HCT116 (cell line): ENCODE data around the gene ZDHHC1. TPM values are rescaled to one million over a fixed set of nuclear protein-coding genes. Genes with fewer than 3 reads are reported as not detected.

Experiments
- ATAC-seq: fragments of 200-7000 bp; cut with Tn5 transposase; 2 replicates; pipeline ENCODE4 v1.9.1; 2020; ENCODE audit warnings: mild to moderate bottlenecking, moderate library complexity
- BruUV-seq: library from RNA; stranded (reverse); fragments of 400-500 nt; replicated peaks from 2 replicates; lab custom pipeline; 2021; lab: Mats Ljungman, UMichigan
- CTCF ChIA-PET: fragments of 300-600 bp; sonication (Branson Sonifier 250); formaldehyde crosslinking; loops from one replicate; lab custom pipeline; 2021; ENCODE audit warnings: antibody characterized with exemption; lab: Charles Lee
- POLR2A ChIA-PET: fragments of 300-600, 350-600 bp; sonication (Branson Sonifier 250); formaldehyde crosslinking; loops from one replicate; lab custom pipeline; 2021; ENCODE audit warnings: antibody characterized with exemption; lab: Charles Lee
- RAD21 ChIA-PET, 2 experiments: fragments of 300-600 bp; sonication (Branson Sonifier 250); formaldehyde crosslinking; loops; one replicate each; lab custom pipeline; 2023; ENCODE audit warnings: low total read pairs in 2 of 2; ENCODE audit not compliant: uncharacterized antibody in 2 of 2, unreplicated experiment in 2 of 2, low non-redundant PET in 1 of 2; lab: Charles Lee
- DNase-seq: peaks from one replicate; pipeline ENCODE4 v3.0.0-alpha.2; 2010; ENCODE audit warnings: low read depth, low spot score
- H2AFZ ChIP-seq: fragments of 200-600 bp; shearing (Covaris generic), sonication (generic); 2 replicates; pipeline ENCODE4 v1.6.1; 2017; ENCODE audit warnings: low read depth, mixed run types, mixed read lengths, antibody characterized with exemption, low read length; ENCODE audit not compliant: poor library complexity, severe bottlenecking
- H3K27ac ChIP-seq: 2 replicates; pipeline ENCODE4 v1.5.1; 2012; ENCODE audit warnings: low read depth, low read length
- H3K27me3 ChIP-seq: fragments of 200-600 bp; sonication (generic); 2 replicates; pipeline ENCODE4 v1.6.1; 2016; ENCODE audit warnings: mixed run types, low read length, mixed read lengths; ENCODE audit not compliant: insufficient read depth
- H3K36me3 ChIP-seq, 2 experiments: fragments of 200-500 bp in 1 of 2; fragments of 200-600 bp in 1 of 2; sonication (Bioruptor generic) in 1 of 2; sonication (generic) in 1 of 2; 2 replicates each; pipeline versions ENCODE4 v1.5.1 to v1.6.1; 2014 to 2016; ENCODE audit warnings: low read length in 2 of 2, inconsistent platforms in 1 of 2, mixed read lengths in 1 of 2, mixed run types in 1 of 2; ENCODE audit not compliant: insufficient read depth in 2 of 2, control insufficient read depth in 1 of 2
- H3K4me1 ChIP-seq, 2 experiments: fragments of 200-600 bp in 1 of 2; sonication (generic) in 1 of 2; 2 replicates each; pipeline versions ENCODE4 v1.5.1 to v1.6.1; 2012 to 2017; ENCODE audit warnings: low read length in 2 of 2, inconsistent platforms in 1 of 2, mild to moderate bottlenecking in 1 of 2, mixed read lengths in 1 of 2, mixed run types in 1 of 2, moderate library complexity in 1 of 2; ENCODE audit not compliant: insufficient read depth in 2 of 2, control insufficient read depth in 1 of 2
- H3K4me2 ChIP-seq: fragments of 200-600 bp; sonication (generic); 2 replicates; pipeline ENCODE4 v1.6.1; 2017; ENCODE audit warnings: mixed run types, low read length, mixed read lengths
- H3K4me3 ChIP-seq, 2 experiments: fragments of 200-600 bp in 1 of 2; sonication (generic) in 1 of 2; replicated peaks in 1 of 2; 2 replicates each; pipeline ENCODE4 v1.5.1; 2011 to 2016; ENCODE audit warnings: low read length in 2 of 2, control low read depth in 1 of 2, low read depth in 1 of 2, mild to moderate bottlenecking in 1 of 2, mixed read lengths in 1 of 2, mixed run types in 1 of 2
- H3K79me2 ChIP-seq: fragments of 200-600 bp; sonication (generic); 2 replicates; pipeline ENCODE4 v1.6.1; 2017; ENCODE audit warnings: mild to moderate bottlenecking, mixed run types, low read length, moderate library complexity, mixed read lengths; ENCODE audit not compliant: insufficient read depth
- H3K9ac ChIP-seq: fragments of 200-600 bp; sonication (generic); 2 replicates; pipeline ENCODE4 v1.6.1; 2016; ENCODE audit warnings: low read length, mixed read lengths
- H3K9me2 ChIP-seq: fragments of 200-600 bp; sonication (generic), shearing (Covaris generic); 2 replicates; pipeline ENCODE4 v1.6.1; 2017; ENCODE audit warnings: mixed run types, mild to moderate bottlenecking, moderate library complexity; ENCODE audit not compliant: insufficient read depth
- H3K9me3 ChIP-seq, 2 experiments: fragments of 200-500 bp in 1 of 2; fragments of 200-600 bp in 1 of 2; sonication (Bioruptor generic) in 1 of 2; sonication (generic) in 1 of 2; 2 replicates each; pipeline ENCODE4 v1.6.1; 2014 to 2017; ENCODE audit warnings: low read length in 2 of 2, mixed read lengths in 2 of 2, inconsistent platforms in 1 of 2, low read depth in 1 of 2, mild to moderate bottlenecking in 1 of 2, mixed run types in 1 of 2, moderate library complexity in 1 of 2; ENCODE audit not compliant: control insufficient read depth in 1 of 2, insufficient read depth in 1 of 2
- H4K20me1 ChIP-seq: fragments of 200-600 bp; sonication (generic), shearing (Covaris generic); 2 replicates; pipeline ENCODE4 v1.6.1; 2017; ENCODE audit warnings: mixed run types, mild to moderate bottlenecking, moderate library complexity; ENCODE audit not compliant: insufficient read depth
- CEBPB ChIP-seq: IDR thresholded peaks from 2 replicates; pipeline ENCODE4 v1.6.1; 2012; ENCODE audit warnings: low read depth
- EGR1 ChIP-seq: IDR thresholded peaks from 2 replicates; pipeline ENCODE4 v1.6.1; 2012; ENCODE audit warnings: low read depth
- EZH2 ChIP-seq: fragments of 200-600 bp; sonication (generic); IDR thresholded peaks from 2 replicates; pipeline ENCODE4 v1.6.1; 2017; ENCODE audit warnings: antibody characterized with exemption, mixed run types
- FOSL1 ChIP-seq: IDR thresholded peaks from 2 replicates; pipeline ENCODE4 v1.6.1; 2012; ENCODE audit warnings: low read depth
- JUND ChIP-seq: IDR thresholded peaks from 2 replicates; pipeline ENCODE4 v1.6.1; 2012
- POLR2A ChIP-seq: IDR thresholded peaks from 2 replicates; pipeline ENCODE4 v1.7.0; 2011; ENCODE audit warnings: borderline replicate concordance; ENCODE audit not compliant: insufficient read depth, insufficient read length; ENCODE audit errors: extremely low read depth
- POLR2AphosphoS5 ChIP-seq: IDR thresholded peaks from 2 replicates; pipeline ENCODE4 v1.6.1; 2011; ENCODE audit warnings: mild to moderate bottlenecking, low read depth, low read length, moderate library complexity
- SP1 ChIP-seq: IDR thresholded peaks from 2 replicates; pipeline ENCODE4 v1.6.1; 2012; ENCODE audit warnings: low read depth
- SRF ChIP-seq: IDR thresholded peaks from 2 replicates; pipeline ENCODE4 v1.6.1; 2012; ENCODE audit warnings: low read depth
- YY1 ChIP-seq: IDR thresholded peaks from 2 replicates; pipeline ENCODE4 v1.6.1; 2011; ENCODE audit warnings: low read length, low read depth, moderate library complexity, mild to moderate bottlenecking; ENCODE audit not compliant: insufficient replicate concordance; ENCODE audit errors: extremely low read depth
- ZFX ChIP-seq: fragments of 450-650 bp; IDR thresholded peaks from 2 replicates; pipeline ENCODE4 v1.6.1; 2017
- ZNF274 ChIP-seq: fragments of 200-500 bp; sonication (Bioruptor generic); IDR thresholded peaks from 2 replicates; pipeline ENCODE4 v1.6.1; 2014; ENCODE audit warnings: mild to moderate bottlenecking, low read depth, low read length, inconsistent platforms
- intact Hi-C: fragments of 100-400 bp; cut with micrococcal nuclease; formaldehyde crosslinking; loops from 2 replicates; pipeline ENCODE4 v1.10.0; 2022
- total RNA-seq: library from RNA; stranded (reverse); gene quantifications from one replicate; pipeline ENCODE4 v1.2.1, GENCODE V29; 2021; ENCODE audit not compliant: unreplicated experiment
- TF ChIP-seq, protein P1 (sequence below): IDR thresholded peaks from 2 replicates; pipeline ENCODE4 v1.6.1; 2012

Gene ZDHHC1
- total RNA-seq, 1 experiment from 2014 or later, result 9.1 TPM

DNA sequence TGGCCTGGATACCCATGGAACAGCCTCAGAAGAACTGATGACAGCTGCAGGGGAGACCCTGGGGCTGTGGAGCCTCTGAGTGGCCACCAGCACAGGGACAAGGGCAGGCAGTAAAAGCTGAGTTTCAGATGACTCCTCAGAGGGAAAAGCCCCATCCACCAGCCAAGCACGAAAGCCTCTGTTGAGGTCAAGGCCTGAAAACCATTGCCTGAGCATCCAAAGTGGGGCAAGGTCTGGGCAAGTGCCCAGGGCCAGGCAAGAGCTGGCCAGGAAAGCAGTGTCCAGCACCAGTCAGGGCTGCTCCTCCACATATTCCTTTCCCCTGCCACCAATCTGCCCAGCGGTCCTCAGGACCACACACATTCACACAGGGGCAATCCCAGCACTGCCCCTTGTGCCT, 48.3 kb upstream of the ZDHHC1 start:
- H3K9me3 ChIP-seq, result no peaks in the 10 kb centered on the region
- no peak overlapping the region for H3K4me2 ChIP-seq
- no peaks in the 10 kb centered on the region for H4K20me1 ChIP-seq
- no peak for TF ChIP-seq EZH2
- TF ChIP-seq CEBPB, result no peak
- no peak for TF ChIP-seq YY1
- no peak for TF ChIP-seq POLR2AphosphoS5
- no peak for TF ChIP-seq ZFX
- no peak for TF ChIP-seq POLR2A
- no peak for TF ChIP-seq FOSL1
- no peak for TF ChIP-seq SRF
- no peak for TF ChIP-seq JUND
- TF ChIP-seq EGR1, result no peak
- no peak for TF ChIP-seq SP1
- TF ChIP-seq, protein P1, sequence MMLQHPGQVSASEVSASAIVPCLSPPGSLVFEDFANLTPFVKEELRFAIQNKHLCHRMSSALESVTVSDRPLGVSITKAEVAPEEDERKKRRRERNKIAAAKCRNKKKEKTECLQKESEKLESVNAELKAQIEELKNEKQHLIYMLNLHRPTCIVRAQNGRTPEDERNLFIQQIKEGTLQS, result no peak
- no peak for TF ChIP-seq ZNF274
- TF ChIP-seq, all 23 proteins: peak for 0
- Histone ChIP-seq H3K27me3 (no peaks in the 10 kb centered on the region), H3K27ac (no peak overlapping the region), H3K36me3 (no peaks in the 10 kb centered on the region), H3K79me2 (peaks cover 10% of the 10 kb centered on the region; the same call in 1 of the 2 replicates), H3K9ac (no peak overlapping the region), H3K4me3 (no peak overlapping the region), H3K4me1 (peaks cover 6 to 19% of the 10 kb centered on the region in 2 experiments; a peak in 3 of 4 replicates), H3K9me2 (no peaks in the 10 kb centered on the region), H2AFZ (no peak overlapping the region)
- intact Hi-C loops, result no loop called here
- POLR2A ChIA-PET, result no interaction called here
- CTCF ChIA-PET, result interaction anchor here (1.4 to 3.4 kb wide), 3 partner anchors 8 to 204 kb away, joined by 5 to 15 read pairs (median 13); no protein-coding TSS in a partner anchor
- no TSS peak for BruUV-seq
- RAD21 ChIA-PET, result interaction anchor here in 1 of 2 experiments (2.3 kb wide), 1 partner anchor 36 kb away, joined by 11 read pairs; no protein-coding TSS in a partner anchor
- ATAC-seq, result no peak
- DNase-seq, result no peak
